ENCODE results near the gene PTPRT.

DNA sequence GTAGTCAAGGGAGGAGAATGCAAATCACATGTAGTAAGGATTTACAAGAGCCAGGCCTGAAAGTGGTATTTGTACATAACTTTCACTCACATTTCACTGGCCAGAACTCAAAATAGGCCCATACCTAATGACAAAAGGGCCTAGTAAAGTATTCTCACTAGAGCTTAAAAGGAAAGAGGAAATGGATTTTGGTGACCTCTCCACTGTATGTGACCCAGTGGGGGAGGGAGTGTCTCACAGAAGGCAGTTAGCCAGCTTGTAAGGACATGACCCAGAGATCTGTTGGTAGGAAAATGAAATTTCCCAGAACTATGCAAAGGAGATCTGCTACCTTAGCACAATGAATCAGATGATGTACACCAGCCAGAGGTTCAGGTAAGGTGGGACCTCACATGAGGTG, 124.4 kb downstream of the PTPRT start:
- TF ChIP-seq EZH2 (IDR thresholded peaks at IDR 0.05; ENCODE audit: low read depth, unreplicated experiment) (no peak), POLR2AphosphoS5 (IDR thresholded peaks at IDR 0.05; ENCODE audit: low read depth) (no peak), ZNF114 (CRISPR knock-in tag; IDR thresholded peaks at IDR 0.05) (no peak), EZH2phosphoT487 (IDR thresholded peaks at IDR 0.05; ENCODE audit: unreplicated experiment) (no peak), JUNB (IDR thresholded peaks at IDR 0.05; ENCODE audit: unreplicated experiment) (no peak), CREB1 (CRISPR knock-in tag; IDR thresholded peaks at IDR 0.05; ENCODE audit: low read depth) (no peak), STAT1 (IDR thresholded peaks at IDR 0.05; ENCODE audit: unreplicated experiment) (no peak), ZNF331 (CRISPR knock-in tag; IDR thresholded peaks at IDR 0.05; ENCODE audit: low read depth) (no peak), NANOG (IDR thresholded peaks at IDR 0.05; ENCODE audit: borderline replicate concordance) (no peak)
- TF ChIP-seq, protein P1, sequence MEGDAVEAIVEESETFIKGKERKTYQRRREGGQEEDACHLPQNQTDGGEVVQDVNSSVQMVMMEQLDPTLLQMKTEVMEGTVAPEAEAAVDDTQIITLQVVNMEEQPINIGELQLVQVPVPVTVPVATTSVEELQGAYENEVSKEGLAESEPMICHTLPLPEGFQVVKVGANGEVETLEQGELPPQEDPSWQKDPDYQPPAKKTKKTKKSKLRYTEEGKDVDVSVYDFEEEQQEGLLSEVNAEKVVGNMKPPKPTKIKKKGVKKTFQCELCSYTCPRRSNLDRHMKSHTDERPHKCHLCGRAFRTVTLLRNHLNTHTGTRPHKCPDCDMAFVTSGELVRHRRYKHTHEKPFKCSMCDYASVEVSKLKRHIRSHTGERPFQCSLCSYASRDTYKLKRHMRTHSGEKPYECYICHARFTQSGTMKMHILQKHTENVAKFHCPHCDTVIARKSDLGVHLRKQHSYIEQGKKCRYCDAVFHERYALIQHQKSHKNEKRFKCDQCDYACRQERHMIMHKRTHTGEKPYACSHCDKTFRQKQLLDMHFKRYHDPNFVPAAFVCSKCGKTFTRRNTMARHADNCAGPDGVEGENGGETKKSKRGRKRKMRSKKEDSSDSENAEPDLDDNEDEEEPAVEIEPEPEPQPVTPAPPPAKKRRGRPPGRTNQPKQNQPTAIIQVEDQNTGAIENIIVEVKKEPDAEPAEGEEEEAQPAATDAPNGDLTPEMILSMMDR (conservative IDR thresholded peaks at IDR 0.05; ENCODE audit: low read depth in 2 of 2) = no peak
- TF ChIP-seq, protein P2, sequence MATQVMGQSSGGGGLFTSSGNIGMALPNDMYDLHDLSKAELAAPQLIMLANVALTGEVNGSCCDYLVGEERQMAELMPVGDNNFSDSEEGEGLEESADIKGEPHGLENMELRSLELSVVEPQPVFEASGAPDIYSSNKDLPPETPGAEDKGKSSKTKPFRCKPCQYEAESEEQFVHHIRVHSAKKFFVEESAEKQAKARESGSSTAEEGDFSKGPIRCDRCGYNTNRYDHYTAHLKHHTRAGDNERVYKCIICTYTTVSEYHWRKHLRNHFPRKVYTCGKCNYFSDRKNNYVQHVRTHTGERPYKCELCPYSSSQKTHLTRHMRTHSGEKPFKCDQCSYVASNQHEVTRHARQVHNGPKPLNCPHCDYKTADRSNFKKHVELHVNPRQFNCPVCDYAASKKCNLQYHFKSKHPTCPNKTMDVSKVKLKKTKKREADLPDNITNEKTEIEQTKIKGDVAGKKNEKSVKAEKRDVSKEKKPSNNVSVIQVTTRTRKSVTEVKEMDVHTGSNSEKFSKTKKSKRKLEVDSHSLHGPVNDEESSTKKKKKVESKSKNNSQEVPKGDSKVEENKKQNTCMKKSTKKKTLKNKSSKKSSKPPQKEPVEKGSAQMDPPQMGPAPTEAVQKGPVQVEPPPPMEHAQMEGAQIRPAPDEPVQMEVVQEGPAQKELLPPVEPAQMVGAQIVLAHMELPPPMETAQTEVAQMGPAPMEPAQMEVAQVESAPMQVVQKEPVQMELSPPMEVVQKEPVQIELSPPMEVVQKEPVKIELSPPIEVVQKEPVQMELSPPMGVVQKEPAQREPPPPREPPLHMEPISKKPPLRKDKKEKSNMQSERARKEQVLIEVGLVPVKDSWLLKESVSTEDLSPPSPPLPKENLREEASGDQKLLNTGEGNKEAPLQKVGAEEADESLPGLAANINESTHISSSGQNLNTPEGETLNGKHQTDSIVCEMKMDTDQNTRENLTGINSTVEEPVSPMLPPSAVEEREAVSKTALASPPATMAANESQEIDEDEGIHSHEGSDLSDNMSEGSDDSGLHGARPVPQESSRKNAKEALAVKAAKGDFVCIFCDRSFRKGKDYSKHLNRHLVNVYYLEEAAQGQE (IDR thresholded peaks at IDR 0.05; ENCODE audit: unreplicated experiment) = no peak
- TF ChIP-seq, protein P3, sequence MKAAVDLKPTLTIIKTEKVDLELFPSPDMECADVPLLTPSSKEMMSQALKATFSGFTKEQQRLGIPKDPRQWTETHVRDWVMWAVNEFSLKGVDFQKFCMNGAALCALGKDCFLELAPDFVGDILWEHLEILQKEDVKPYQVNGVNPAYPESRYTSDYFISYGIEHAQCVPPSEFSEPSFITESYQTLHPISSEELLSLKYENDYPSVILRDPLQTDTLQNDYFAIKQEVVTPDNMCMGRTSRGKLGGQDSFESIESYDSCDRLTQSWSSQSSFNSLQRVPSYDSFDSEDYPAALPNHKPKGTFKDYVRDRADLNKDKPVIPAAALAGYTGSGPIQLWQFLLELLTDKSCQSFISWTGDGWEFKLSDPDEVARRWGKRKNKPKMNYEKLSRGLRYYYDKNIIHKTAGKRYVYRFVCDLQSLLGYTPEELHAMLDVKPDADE (IDR thresholded peaks at IDR 0.05) = no peak
- TF ChIP-seq, protein P4, sequence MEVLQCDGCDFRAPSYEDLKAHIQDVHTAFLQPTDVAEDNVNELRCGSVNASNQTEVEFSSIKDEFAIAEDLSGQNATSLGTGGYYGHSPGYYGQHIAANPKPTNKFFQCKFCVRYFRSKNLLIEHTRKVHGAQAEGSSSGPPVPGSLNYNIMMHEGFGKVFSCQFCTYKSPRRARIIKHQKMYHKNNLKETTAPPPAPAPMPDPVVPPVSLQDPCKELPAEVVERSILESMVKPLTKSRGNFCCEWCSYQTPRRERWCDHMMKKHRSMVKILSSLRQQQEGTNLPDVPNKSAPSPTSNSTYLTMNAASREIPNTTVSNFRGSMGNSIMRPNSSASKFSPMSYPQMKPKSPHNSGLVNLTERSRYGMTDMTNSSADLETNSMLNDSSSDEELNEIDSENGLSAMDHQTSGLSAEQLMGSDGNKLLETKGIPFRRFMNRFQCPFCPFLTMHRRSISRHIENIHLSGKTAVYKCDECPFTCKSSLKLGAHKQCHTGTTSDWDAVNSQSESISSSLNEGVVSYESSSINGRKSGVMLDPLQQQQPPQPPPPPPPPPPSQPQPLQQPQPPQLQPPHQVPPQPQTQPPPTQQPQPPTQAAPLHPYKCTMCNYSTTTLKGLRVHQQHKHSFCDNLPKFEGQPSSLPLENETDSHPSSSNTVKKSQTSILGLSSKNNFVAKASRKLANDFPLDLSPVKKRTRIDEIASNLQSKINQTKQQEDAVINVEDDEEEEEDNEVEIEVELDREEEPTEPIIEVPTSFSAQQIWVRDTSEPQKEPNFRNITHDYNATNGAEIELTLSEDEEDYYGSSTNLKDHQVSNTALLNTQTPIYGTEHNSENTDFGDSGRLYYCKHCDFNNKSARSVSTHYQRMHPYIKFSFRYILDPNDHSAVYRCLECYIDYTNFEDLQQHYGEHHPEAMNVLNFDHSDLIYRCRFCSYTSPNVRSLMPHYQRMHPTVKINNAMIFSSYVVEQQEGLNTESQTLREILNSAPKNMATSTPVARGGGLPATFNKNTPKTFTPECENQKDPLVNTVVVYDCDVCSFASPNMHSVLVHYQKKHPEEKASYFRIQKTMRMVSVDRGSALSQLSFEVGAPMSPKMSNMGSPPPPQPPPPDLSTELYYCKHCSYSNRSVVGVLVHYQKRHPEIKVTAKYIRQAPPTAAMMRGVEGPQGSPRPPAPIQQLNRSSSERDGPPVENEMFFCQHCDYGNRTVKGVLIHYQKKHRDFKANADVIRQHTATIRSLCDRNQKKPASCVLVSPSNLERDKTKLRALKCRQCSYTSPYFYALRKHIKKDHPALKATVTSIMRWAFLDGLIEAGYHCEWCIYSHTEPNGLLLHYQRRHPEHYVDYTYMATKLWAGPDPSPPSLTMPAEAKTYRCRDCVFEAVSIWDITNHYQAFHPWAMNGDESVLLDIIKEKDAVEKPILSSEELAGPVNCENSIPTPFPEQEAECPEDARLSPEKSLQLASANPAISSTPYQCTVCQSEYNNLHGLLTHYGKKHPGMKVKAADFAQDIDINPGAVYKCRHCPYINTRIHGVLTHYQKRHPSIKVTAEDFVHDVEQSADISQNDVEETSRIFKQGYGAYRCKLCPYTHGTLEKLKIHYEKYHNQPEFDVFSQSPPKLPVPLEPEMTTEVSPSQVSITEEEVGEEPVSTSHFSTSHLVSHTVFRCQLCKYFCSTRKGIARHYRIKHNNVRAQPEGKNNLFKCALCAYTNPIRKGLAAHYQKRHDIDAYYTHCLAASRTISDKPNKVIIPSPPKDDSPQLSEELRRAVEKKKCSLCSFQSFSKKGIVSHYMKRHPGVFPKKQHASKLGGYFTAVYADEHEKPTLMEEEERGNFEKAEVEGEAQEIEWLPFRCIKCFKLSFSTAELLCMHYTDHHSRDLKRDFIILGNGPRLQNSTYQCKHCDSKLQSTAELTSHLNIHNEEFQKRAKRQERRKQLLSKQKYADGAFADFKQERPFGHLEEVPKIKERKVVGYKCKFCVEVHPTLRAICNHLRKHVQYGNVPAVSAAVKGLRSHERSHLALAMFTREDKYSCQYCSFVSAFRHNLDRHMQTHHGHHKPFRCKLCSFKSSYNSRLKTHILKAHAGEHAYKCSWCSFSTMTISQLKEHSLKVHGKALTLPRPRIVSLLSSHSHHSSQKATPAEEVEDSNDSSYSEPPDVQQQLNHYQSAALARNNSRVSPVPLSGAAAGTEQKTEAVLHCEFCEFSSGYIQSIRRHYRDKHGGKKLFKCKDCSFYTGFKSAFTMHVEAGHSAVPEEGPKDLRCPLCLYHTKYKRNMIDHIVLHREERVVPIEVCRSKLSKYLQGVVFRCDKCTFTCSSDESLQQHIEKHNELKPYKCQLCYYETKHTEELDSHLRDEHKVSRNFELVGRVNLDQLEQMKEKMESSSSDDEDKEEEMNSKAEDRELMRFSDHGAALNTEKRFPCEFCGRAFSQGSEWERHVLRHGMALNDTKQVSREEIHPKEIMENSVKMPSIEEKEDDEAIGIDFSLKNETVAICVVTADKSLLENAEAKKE (CRISPR knock-in tag; IDR thresholded peaks at IDR 0.05) = no peak
